WTC11 (cell line): ENCODE results near the gene MYO1A. TPM values are rescaled to one million over a fixed set of nuclear protein-coding genes. Genes with fewer than 3 reads are reported as not detected.

Source experiments
- ATAC-seq: fragments of 200-7000 bp; cut with Tn5 transposase; 2 replicates; pipeline ENCODE4 v1.10.0; 2021; ENCODE audit warnings: mild to moderate bottlenecking, moderate library complexity
- CTCF ChIA-PET: fragments of 300-600 bp; sonication (Branson Sonifier 250); formaldehyde crosslinking; loops from one replicate; lab custom pipeline; 2021; ENCODE audit warnings: antibody characterized with exemption; lab: Charles Lee
- POLR2A ChIA-PET: fragments of 350-600 bp; sonication (Branson Sonifier 250); formaldehyde crosslinking; loops from one replicate; lab custom pipeline; 2021; ENCODE audit warnings: antibody characterized with exemption; lab: Charles Lee
- DNase-seq: peaks from one replicate; pipeline ENCODE4 v3.0.0; 2021; ENCODE audit warnings: low spot score
- H3K27ac Mint-ChIP-seq: 2 replicates; pipeline ENCODE4 v1.8.0; 2021; ENCODE audit warnings: mixed read lengths
- H3K27me3 Mint-ChIP-seq: 2 replicates; pipeline ENCODE4 v1.8.0; 2021; ENCODE audit warnings: low read depth, mild to moderate bottlenecking, moderate library complexity, mixed read lengths
- H3K36me3 Mint-ChIP-seq: 2 replicates; pipeline ENCODE4 v1.8.0; 2021; ENCODE audit warnings: mixed read lengths
- H3K4me1 Mint-ChIP-seq: 2 replicates; pipeline ENCODE4 v1.8.0; 2022; ENCODE audit warnings: mixed read lengths
- H3K4me3 Mint-ChIP-seq: 2 replicates; pipeline ENCODE4 v1.8.0; 2021; ENCODE audit warnings: mild to moderate bottlenecking, moderate library complexity, mixed read lengths
- H3K9me3 Mint-ChIP-seq: 2 replicates; pipeline ENCODE4 v1.8.0; 2021; ENCODE audit warnings: mixed read lengths
- AFF4 ChIP-seq: sonication (generic); formaldehyde crosslinking; IDR thresholded peaks from 2 replicates; pipeline ENCODE4 v1.8.1; 2023; ENCODE audit warnings: mild to moderate bottlenecking, missing genetic modification reagents, borderline replicate concordance
- CTCF ChIP-seq: fragments of 200-600 bp; IDR thresholded peaks from 2 replicates; pipeline ENCODE4 v1.8.0; 2022; ENCODE audit warnings: antibody characterized with exemption
- NR3C1 ChIP-seq: sonication (generic); formaldehyde crosslinking; conservative IDR thresholded peaks from 2 replicates; pipeline ENCODE4 v1.8.1; 2023; ENCODE audit warnings: low read depth, mild to moderate bottlenecking, missing genetic modification reagents
- PREB ChIP-seq: sonication (generic); formaldehyde crosslinking; IDR thresholded peaks from 2 replicates; pipeline ENCODE4 v1.8.1; 2022; ENCODE audit warnings: mild to moderate bottlenecking, missing genetic modification reagents, moderate library complexity, borderline replicate concordance
- ZNF121 ChIP-seq: sonication (generic); formaldehyde crosslinking; IDR thresholded peaks from 2 replicates; pipeline ENCODE4 v1.8.0; 2023; ENCODE audit warnings: missing genetic modification reagents
- total RNA-seq: library from RNA; stranded (reverse); gene quantifications from 3 replicates; pipeline ENCODE4 v1.2.3, GENCODE V29; 2021

MYO1A gene
- total RNA-seq, 1 experiment from 2014 or later, result 0.87 TPM

- no peak for TF ChIP-seq PREB (CRISPR knock-in tag)
Measured at GRCh38 chr12:57012600-57013465, 37.1 kb downstream of the MYO1A start (continued).

GRCh38 chr12:57011438-57012424 lies 38.2 kb downstream of the MYO1A start:
- POLR2A ChIA-PET, result no interaction called here
- peaks cover 57% of the 10 kb centered on the region for H3K4me1 Mint-ChIP-seq
- no peak overlapping the region; the same call in 1 of the 2 replicates for H3K27ac Mint-ChIP-seq

More at GRCh38 chr12:57011438-57012424, 38.2 kb downstream of the MYO1A start:
- H3K4me3 Mint-ChIP-seq, result no peak overlapping the region
- CTCF ChIA-PET, result interaction anchor here (0.6 to 3.3 kb wide), 10 partner anchors 10 to 202 kb away, joined by 3 to 33 read pairs (median 4); partner anchors contain the start of genes NEMP1 and STAT6
- no peak for TF ChIP-seq CTCF
- no peak for TF ChIP-seq NR3C1 (CRISPR knock-in tag)
- TF ChIP-seq ZNF121 (CRISPR knock-in tag), result no peak
- no peak for TF ChIP-seq AFF4
- peaks cover 4% of the 10 kb centered on the region for H3K27me3 Mint-ChIP-seq
- H3K9me3 Mint-ChIP-seq, result no peaks in the 10 kb centered on the region
- ATAC-seq (no peak), DNase-seq (no peak)
- no peaks in the 10 kb centered on the region for H3K36me3 Mint-ChIP-seq
